Medulla oblongata (tissue), 1 donor: ENCODE results near the gene FAM193A.
"Not testable (repeated sequence)": the region's sequence is repeated elsewhere in the genome, so short reads cannot be mapped to it uniquely, and the experiment has no call there.

Experiments
- DNase-seq: peaks from one replicate; pipeline ENCODE4 v3.0.0-alpha.2; 2015; ENCODE audit errors: extremely low spot score

FAM193A gene

GRCh38 chr4:2514944-2515343 lies 21.5 kb upstream of the FAM193A start:
- not testable (repeated sequence) for DNase-seq

- peak; percentile 37 for DNase-seq
Observed at GRCh38 chr4:2515830-2516550, 20.5 kb upstream of the FAM193A start.

DNA sequence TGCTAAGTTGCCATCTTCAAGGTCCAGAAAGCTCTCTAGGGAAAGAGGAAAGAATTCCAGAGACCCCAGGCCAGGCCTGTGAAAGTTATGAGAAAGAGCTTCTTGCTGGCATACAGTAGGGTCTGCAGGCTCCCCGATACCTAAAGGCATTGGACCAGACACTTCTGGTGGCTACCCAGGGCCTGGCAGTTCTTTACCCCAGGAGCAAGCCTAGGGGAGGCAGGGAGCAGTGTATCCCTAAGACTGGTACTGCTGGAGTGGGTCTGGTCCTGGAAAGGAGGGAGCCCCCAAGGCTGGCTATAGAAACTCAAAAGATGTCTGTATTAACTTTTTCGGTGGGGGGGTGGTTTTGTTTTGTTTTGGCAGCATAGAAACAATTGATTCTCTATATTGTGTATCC lies 19.8 kb upstream of the FAM193A start:
- no peak for DNase-seq

- no peak for DNase-seq
Observed at GRCh38 chr4:2526559-2526958, 9.9 kb upstream of the FAM193A start.

DNA sequence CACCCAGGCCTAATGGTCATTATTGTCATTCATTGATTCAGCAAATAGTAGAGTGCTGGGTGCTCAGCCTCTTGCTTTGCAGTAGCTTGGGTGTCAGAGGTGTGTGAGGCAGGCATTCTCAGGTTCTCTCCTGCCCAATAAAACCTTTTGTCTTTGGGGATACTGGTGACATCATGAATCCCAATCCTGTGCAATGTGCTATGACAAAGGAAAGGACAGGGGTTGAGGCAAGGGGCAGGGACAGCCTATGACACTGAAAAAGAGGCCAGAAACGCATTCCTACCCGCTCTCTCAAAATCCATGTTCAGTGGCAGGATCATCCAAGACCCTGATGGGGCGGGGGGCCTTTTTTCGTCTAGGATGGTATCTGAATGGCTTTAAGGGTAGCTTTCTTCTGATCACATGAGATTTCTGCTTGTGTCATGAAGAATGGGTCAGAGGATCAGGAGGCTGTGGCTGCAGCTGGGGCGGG lies 1.5 kb upstream of the FAM193A start:
- no peak for DNase-seq

GRCh38 chr4:2535376-2536192 lies 863 bp upstream of the FAM193A start:
- DNase-seq = peak; percentile 70

GRCh38 chr4:2537011-2537830 lies 774 bp downstream of the FAM193A start:
- DNase-seq = peak; percentile 21

DNA sequence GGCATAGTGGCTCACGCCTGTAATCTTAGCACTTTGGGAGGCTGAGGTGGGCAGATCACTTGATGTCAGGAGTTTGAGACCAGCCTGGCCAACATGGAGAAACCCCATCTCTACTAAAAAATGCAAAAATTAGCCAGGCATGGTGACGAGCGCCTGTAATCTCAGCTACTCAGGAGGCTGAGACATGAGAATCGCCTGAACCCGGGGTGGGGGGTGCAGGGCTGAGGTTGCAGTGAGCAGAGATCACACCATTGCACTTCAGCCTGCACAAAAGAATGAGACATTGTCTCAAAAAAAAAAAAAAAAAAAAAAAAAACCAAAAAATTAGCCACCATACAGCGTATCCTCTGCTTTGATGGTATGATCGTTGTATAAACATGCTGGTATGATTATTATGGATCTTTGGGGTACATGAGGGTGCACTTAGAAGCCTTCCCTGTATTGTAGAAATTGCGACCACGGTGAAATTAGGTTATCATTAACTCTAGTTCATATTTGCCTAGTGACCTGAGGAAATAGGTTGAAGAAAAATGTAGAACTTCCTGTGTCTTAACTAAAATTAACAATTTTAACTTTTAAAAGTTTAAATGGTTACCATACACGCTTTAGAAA lies 7.2 kb downstream of the FAM193A start:
- DNase-seq = not testable (repeated sequence)

DNA sequence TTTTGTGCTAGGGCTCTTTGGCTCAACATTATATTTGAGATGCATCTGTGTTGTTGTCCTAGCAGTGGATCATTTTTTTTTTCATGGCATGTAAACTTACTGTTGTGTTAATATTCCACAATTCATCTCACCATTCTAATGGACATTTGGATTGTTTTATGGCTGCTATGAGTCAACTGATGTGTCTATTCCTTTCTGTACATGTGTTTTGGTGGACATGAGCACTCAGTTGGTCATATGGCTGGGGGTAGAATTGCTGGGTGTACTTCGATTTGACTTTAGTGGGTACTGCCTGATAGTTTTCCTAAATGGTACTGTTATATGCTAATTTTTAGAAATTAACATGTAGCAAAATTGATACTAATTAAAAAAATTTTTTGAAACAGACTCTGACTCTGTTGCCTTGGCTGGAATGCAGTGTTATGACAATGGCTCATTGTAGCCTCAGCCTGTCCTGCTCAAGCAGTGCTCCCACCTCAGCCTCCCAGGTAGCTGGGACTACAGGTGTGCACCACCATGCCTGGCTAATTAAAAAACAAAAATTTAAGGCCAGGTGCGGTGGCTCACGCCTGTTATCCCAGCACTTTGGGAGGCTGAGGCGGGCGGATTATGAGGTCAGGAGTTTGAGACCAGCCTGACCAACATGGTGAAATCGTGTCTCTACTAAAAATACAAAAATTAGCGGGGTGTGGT lies 9.0 kb downstream of the FAM193A start:
- DNase-seq = no peak

- DNase-seq = no peak
Observed at GRCh38 chr4:2546286-2546823, 9.9 kb downstream of the FAM193A start.

- DNase-seq = not testable (repeated sequence)
Observed at GRCh38 chr4:2546961-2547691, 10.7 kb downstream of the FAM193A start.

GRCh38 chr4:2551118-2551517 lies 14.7 kb downstream of the FAM193A start:
- no peak for DNase-seq

DNA sequence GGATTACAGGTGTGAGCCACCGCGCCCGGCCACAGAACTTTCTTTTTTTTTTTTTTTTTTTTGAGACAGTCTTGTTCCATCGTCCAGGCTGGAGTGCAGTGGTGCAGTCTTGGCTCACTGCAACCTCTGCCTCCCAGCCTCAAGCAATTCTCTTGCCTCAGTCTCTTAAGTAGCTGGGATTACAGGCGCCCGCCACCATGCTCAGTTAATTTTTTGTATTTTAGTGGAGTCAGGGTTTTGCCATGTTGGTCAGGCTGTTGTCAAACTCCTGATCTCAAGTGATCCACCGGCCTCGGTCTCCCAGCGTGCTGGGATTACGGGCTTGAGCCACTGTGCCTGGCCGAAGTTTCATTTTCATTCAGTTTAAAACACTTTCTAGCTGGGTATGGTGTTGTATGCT lies 16.4 kb downstream of the FAM193A start:
- DNase-seq = no peak

- no peak for DNase-seq
Observed at GRCh38 chr4:2558301-2558700, 21.9 kb downstream of the FAM193A start.

DNA sequence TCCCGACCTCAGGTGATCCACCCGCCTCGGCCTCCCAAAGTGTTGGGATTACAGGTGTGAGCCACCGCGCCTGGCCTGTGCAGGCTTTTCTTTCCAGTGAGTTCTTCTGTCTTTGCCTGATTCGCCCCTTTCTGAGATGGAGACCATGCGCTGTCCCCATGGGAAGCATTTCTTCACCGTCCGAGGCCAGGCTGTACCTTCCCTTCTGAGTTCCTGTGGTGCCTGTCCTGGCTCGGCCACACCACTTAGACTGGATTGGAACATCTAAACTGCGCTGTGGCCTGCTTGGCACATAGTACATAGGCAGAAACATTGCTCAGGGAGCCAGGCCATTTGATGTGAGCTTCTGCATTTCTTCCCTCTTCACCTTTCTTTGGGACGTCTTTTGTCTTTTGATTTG lies 23.7 kb downstream of the FAM193A start:
- no peak for DNase-seq

DNA sequence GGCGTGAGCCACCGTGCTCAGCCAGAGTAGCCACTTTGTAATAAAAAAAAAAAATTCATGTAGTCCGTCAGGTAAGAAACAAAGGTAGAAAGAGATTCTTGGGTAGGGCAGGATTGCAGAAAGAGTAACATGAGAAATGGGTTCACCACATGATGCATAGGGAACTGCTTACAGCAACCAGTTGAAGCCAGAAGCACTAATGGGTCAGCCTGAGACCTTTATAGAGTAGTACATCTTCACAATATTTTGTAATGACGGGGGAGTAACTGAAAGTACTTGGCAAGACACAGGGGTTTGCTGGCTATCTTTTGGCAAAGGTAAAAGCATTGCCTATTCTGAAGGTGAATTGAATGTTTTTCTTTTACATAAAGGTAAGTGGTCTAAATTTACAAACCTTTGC lies 29.1 kb downstream of the FAM193A start:
- DNase-seq = no peak

DNA sequence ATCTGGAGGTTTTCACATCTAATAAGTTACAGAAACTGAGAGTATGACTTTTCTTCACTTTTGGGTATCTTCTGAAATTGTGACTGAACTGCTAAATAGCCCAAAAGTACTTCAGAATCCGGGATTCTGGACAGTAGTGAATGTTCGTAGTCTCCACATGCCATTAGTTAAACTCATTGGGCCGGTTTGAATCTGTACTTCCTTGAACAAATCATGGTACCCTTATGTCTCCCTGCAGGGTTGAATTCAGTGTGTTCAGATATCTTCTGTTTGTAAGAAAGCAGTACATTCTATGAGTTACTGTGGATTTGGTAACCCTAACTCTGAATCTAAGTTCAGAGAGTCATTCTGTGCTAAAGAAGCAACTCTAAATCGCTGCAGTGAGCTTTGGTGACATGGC lies 33.6 kb downstream of the FAM193A start:
- no peak for DNase-seq

DNA sequence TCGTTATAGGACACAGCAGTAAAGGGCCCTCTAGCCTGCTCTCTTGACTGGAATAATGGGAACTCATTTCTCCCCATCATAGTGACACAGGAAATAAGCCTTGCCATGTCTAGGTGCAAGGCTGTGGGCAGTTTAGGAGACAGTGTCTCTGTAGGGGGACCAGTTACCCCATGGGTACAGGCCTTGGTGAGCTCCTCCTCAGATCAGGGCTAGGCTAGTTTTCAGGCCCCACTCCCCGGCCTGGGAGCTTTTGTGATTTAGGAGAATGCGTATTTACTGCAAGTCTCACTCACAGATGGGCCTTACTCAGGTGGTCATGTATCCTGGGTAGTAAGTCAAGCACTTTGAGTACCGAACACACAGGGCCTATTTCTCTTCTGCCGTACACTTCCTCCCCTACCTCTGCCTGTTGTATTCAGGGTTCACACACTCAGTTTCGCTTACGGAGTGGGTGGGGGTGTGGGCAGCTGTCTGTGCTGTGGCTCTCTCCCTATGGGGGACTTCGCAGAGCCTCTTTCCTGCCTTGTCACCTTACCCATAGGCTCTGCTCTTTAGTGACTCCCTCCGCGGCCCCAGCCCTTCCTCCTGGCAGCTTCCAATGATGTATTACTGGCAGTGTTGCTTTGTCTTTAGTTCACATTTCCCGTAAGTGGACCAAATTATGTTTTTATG lies 34.2 kb downstream of the FAM193A start:
- no peak for DNase-seq

DNA sequence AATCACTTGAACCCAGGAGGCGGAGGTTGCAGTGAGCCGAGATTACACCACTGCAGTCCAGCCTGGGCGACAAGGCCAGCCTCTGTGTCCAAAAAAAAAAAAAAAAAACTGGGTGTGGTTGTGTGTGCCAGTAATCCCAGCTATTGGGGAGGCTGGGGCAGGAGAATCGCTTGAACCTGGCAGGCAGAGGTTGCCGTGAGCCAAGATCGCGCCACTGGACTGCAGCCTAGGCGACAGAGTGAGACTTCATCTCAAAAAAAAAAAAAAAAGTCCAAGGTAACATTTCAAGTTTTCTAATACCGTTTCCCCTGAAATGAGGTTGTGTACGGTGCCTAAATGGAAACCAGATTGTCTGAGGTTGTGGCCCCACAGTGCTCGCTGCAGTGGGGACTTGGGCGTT lies 35.6 kb downstream of the FAM193A start:
- DNase-seq = no peak

DNA sequence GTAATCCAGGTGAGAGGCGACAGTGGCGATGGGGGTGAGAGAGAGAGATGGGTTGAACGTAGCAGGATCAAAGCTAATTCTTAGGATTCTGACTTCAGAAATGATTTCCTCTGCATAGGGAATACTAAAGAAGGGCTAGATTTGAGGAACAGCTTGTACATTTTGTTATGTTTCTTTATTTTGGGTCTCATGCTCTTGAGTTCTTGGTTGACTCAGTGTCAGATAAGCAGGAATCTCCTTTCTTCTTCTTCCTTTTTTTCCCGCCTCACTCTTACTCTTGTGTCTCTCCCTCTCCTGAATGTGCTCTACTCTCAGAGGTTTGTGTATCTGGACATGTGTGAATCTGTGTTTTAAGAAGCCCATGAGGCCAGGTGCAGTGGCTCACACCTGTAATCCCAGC lies 36.4 kb downstream of the FAM193A start:
- DNase-seq = no peak
